H9 (cell line): ENCODE data around the gene LRRC23. TPM values are rescaled to one million over a fixed set of nuclear protein-coding genes. Genes with fewer than 3 reads are reported as not detected.
A peak's percentile ranks its signal among the peaks of the same experiment; 100 is the strongest.

ENCODE experiments used
- DNase-seq: peaks from one replicate; pipeline ENCODE4 v3.0.0-alpha.2; 2017
- H2AFZ ChIP-seq: one replicate; pipeline ENCODE4 v1.6.1; 2013; ENCODE audit warnings: mild to moderate bottlenecking, low read length, control low read depth, moderate library complexity
- H2AK5ac ChIP-seq: 2 replicates; pipeline ENCODE4 v1.6.1; 2013; ENCODE audit warnings: low read length, control low read depth, mixed read lengths; ENCODE audit not compliant: insufficient read length
- H2BK120ac ChIP-seq: one replicate; pipeline ENCODE4 v1.6.1; 2013; ENCODE audit warnings: low read depth, mild to moderate bottlenecking, low read length, control low read depth, inconsistent platforms; ENCODE audit not compliant: poor library complexity, severe bottlenecking
- H2BK12ac ChIP-seq: 2 replicates; pipeline ENCODE4 v1.6.1; 2013; ENCODE audit warnings: low read length, control low read depth, mixed read lengths, low read depth; ENCODE audit not compliant: insufficient read length
- H2BK15ac ChIP-seq: 2 replicates; pipeline ENCODE4 v1.6.1; 2013; ENCODE audit warnings: low read depth, low read length, control low read depth
- H2BK20ac ChIP-seq: one replicate; pipeline ENCODE4 v1.6.1; 2013; ENCODE audit warnings: low read depth, mild to moderate bottlenecking, low read length, control low read depth, inconsistent platforms; ENCODE audit not compliant: poor library complexity, severe bottlenecking
- H2BK5ac ChIP-seq: 2 replicates; pipeline ENCODE4 v1.6.1; 2013; ENCODE audit warnings: low read length, control low read depth, mixed read lengths; ENCODE audit not compliant: insufficient read length
- H3K14ac ChIP-seq: 2 replicates; pipeline ENCODE4 v1.6.1; 2013; ENCODE audit warnings: low read length, control low read depth; ENCODE audit not compliant: insufficient read depth
- H3K18ac ChIP-seq: 2 replicates; pipeline ENCODE4 v1.6.1; 2013; ENCODE audit warnings: low read depth, mild to moderate bottlenecking, mixed read lengths, low read length, control low read depth; ENCODE audit not compliant: insufficient read length
- H3K23ac ChIP-seq: 2 replicates; pipeline ENCODE4 v1.6.1; 2013; ENCODE audit warnings: low read length, control low read depth, mixed read lengths, low read depth; ENCODE audit not compliant: insufficient read length
- H3K23me2 ChIP-seq: 2 replicates; pipeline ENCODE4 v1.6.1; 2013; ENCODE audit warnings: low read depth, mild to moderate bottlenecking, mixed read lengths, low read length, control low read depth; ENCODE audit not compliant: insufficient read length, poor library complexity, severe bottlenecking
- H3K27ac ChIP-seq: 2 replicates; pipeline ENCODE4 v1.5.1; 2013; ENCODE audit warnings: low read length, control low read depth, mixed read lengths, low read depth; ENCODE audit not compliant: insufficient read length
- H3K27me3 ChIP-seq: 2 replicates; pipeline ENCODE4 v1.6.1; 2013; ENCODE audit warnings: low read length, control low read depth, inconsistent platforms; ENCODE audit not compliant: insufficient read depth
- H3K4ac ChIP-seq: 2 replicates; pipeline ENCODE4 v1.6.1; 2013; ENCODE audit warnings: low read depth, mild to moderate bottlenecking, control low read depth, inconsistent platforms, low read length, moderate library complexity
- H3K4me1 ChIP-seq: 2 replicates; pipeline ENCODE4 v1.6.1; 2013; ENCODE audit warnings: low read length, control low read depth, inconsistent platforms; ENCODE audit not compliant: insufficient read depth
- H3K4me2 ChIP-seq: 2 replicates; pipeline ENCODE4 v1.6.1; 2013; ENCODE audit warnings: low read length, control low read depth, mixed read lengths; ENCODE audit not compliant: insufficient read length, insufficient read depth
- H3K56ac ChIP-seq: 2 replicates; pipeline ENCODE4 v1.6.1; 2013; ENCODE audit warnings: low read depth, mild to moderate bottlenecking, mixed read lengths, low read length, control low read depth; ENCODE audit not compliant: insufficient read length
- H3K79me1 ChIP-seq: 2 replicates; pipeline ENCODE4 v1.6.1; 2013; ENCODE audit warnings: low read depth, mild to moderate bottlenecking, moderate library complexity, low read length, control low read depth, inconsistent platforms; ENCODE audit not compliant: insufficient read depth, poor library complexity, severe bottlenecking
- H3K79me2 ChIP-seq: 2 replicates; pipeline ENCODE4 v1.6.1; 2013; ENCODE audit warnings: low read length, control low read depth, inconsistent platforms; ENCODE audit not compliant: insufficient read depth
- H3K9ac ChIP-seq: 2 replicates; pipeline ENCODE4 v1.6.1; 2013; ENCODE audit warnings: low read length, control low read depth, mixed read lengths; ENCODE audit not compliant: insufficient read length; ENCODE audit errors: extremely low read depth
- H3K9me3 ChIP-seq: one replicate; pipeline ENCODE4 v1.6.1; 2013; ENCODE audit warnings: low read depth, low read length, inconsistent platforms; ENCODE audit not compliant: control insufficient read depth
- H3T11ph ChIP-seq: one replicate; pipeline ENCODE4 v1.6.1; 2013; ENCODE audit warnings: mild to moderate bottlenecking, low read length, control low read depth, inconsistent platforms
- H4K20me1 ChIP-seq: one replicate; pipeline ENCODE4 v1.6.1; 2013; ENCODE audit not compliant: control insufficient read depth, insufficient read length, insufficient read depth
- H4K5ac ChIP-seq: 2 replicates; pipeline ENCODE4 v1.6.1; 2013; ENCODE audit warnings: low read depth, mild to moderate bottlenecking, mixed read lengths, low read length, control low read depth; ENCODE audit not compliant: insufficient read length
- H4K8ac ChIP-seq: replicated peaks from 2 replicates; pipeline ENCODE4 v1.6.1; 2013; ENCODE audit warnings: low read length, control low read depth, mixed read lengths, low read depth; ENCODE audit not compliant: insufficient read length
- H4K91ac ChIP-seq: 2 replicates; pipeline ENCODE4 v1.6.1; 2013; ENCODE audit warnings: low read depth, mild to moderate bottlenecking, moderate library complexity, mixed read lengths, low read length, control low read depth; ENCODE audit not compliant: insufficient read length
- H3K27ac Mint-ChIP-seq, 3 experiments: 2 replicates in 2 of 3; 3 replicates in 1 of 3; pipeline ENCODE4 v1.8.0; 2020 to 2021; ENCODE audit warnings: mixed read lengths in 3 of 3, mild to moderate bottlenecking in 1 of 3, moderate library complexity in 1 of 3
- H3K27me3 Mint-ChIP-seq: 2 replicates; pipeline ENCODE4 v1.8.0; 2021; ENCODE audit warnings: low read depth, mild to moderate bottlenecking, moderate library complexity, mixed read lengths
- H3K36me3 Mint-ChIP-seq, 3 experiments: 2 replicates in 2 of 3; 3 replicates in 1 of 3; pipeline ENCODE4 v1.8.0; 2020 to 2021; ENCODE audit warnings: low read depth in 3 of 3, mixed read lengths in 3 of 3; ENCODE audit not compliant: insufficient read depth in 1 of 3
- H3K4me1 Mint-ChIP-seq, 2 experiments: 2 replicates each; pipeline ENCODE4 v1.8.0; 2020; ENCODE audit warnings: mixed read lengths in 2 of 2
- H3K4me3 Mint-ChIP-seq, 2 experiments: 2 replicates in 1 of 2; 3 replicates in 1 of 2; pipeline ENCODE4 v1.8.0; 2020 to 2021; ENCODE audit warnings: mild to moderate bottlenecking in 2 of 2, mixed read lengths in 2 of 2, moderate library complexity in 1 of 2
- H3K9me3 Mint-ChIP-seq, 2 experiments: 2 replicates in 1 of 2; 3 replicates in 1 of 2; pipeline ENCODE4 v1.8.0; 2020; ENCODE audit warnings: mild to moderate bottlenecking in 2 of 2, mixed read lengths in 2 of 2, moderate library complexity in 1 of 2
- WGBS: extraction: QIAGEN DNeasy Blood & Tissue Kit; methylation state at CpG from one replicate; pipeline ENCODE4 v1.1.7; 2013; ENCODE audit warnings: missing lambda C conversion rate, low lambda C conversion rate, mixed read lengths; ENCODE audit not compliant: insufficient read length; ENCODE audit errors: extremely low coverage; 5-methylcytosine and 5-hydroxymethylcytosine counted together
- total RNA-seq: library from RNA; stranded (reverse); gene quantifications from 2 replicates; pipeline ENCODE4 v1.2.1, GENCODE V29; 2021
- TF ChIP-seq, protein P1 (sequence below): fragments of 200-600 bp; sonication (generic); conservative IDR thresholded peaks from 3 replicates; pipeline ENCODE4 v1.8.0; 2021; ENCODE audit warnings: antibody characterized with exemption, mild to moderate bottlenecking

The LRRC23 gene
- total RNA-seq, 1 experiment from 2014 or later, result 2.1 TPM

DNA sequence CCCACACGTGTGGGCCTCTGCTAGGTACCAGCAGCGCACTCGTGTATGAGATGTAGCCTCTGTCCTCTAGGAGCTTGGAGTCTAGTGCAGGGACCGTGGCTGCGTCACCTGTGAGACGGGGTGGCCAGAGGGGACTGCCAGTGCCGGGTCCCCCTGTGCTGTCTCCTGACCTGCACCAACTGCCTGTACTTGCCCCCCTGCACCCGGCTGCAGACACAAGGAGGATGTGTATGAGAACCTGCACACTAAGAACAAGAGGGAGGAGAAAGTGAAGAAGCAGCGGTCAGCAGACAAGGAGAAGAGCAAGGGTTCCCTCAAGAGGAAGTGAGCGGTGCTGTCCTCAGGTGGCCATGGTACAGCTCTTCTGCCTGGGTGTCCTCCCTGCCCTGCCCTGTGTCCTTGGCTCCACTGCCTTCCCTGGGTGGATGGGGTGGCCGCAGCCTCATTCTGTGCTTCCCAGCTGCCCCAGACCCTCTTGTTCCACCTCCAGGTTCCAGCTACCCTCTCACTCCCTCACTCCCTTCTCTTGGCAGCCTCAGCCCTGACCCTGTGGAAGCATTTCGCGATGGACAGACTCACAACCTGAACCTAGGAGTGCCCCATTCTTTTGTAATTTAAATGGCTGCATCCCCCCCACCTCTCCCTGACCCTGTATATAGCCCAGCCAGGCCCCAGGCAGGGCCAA lies 56.1 kb downstream of the LRRC23 start:
- H2BK12ac ChIP-seq, result no peak overlapping the region
- H2BK15ac ChIP-seq, result no peak overlapping the region
- H2BK5ac ChIP-seq, result no peak overlapping the region
- H3K4me2 ChIP-seq, result no peak overlapping the region
- H4K5ac ChIP-seq, result no peak overlapping the region
- peaks cover 6% of the 10 kb centered on the region; the same call in 1 of the 2 replicates for H3K4me1 ChIP-seq
- no peak overlapping the region for H2BK120ac ChIP-seq
- H3K9ac ChIP-seq, result no peak overlapping the region
- Mint-ChIP-seq H3K27me3 (no peaks in the 10 kb centered on the region; the same call in 1 of the 2 replicates), H3K4me1 (peaks cover 43 to 59% of the 10 kb centered on the region in 2 experiments), H3K9me3 (no peaks in the 10 kb centered on the region), H3K4me3 (peak overlapping the region in 1 of 2 experiments; percentile 82; a peak in 1 of 5 replicates), H3K27ac (peak overlapping the region; percentile 67 to 99 (median 98); a peak in 5 of 7 replicates), H3K36me3 (peaks cover 7 to 23% (median 8%) of the 10 kb centered on the region in 3 experiments; a peak in 6 of 7 replicates)
- H2AK5ac ChIP-seq, result no peak overlapping the region
- H2AFZ ChIP-seq, result no peak overlapping the region
- H3K23ac ChIP-seq, result no peak overlapping the region
- no peaks in the 10 kb centered on the region for H3K27me3 ChIP-seq
- H4K20me1 ChIP-seq, result peaks cover 2% of the 10 kb centered on the region
- no peaks in the 10 kb centered on the region for H3K79me1 ChIP-seq
- H3K79me2 ChIP-seq, result no peaks in the 10 kb centered on the region; the same call in 1 of the 2 replicates
- H3K56ac ChIP-seq, result no peak overlapping the region
- no peak overlapping the region; the same call in 1 of the 2 replicates for H3K14ac ChIP-seq
- DNase-seq, result no peak
- no peak overlapping the region for H3K4ac ChIP-seq
- no CpG with 5 or more reads among the region's 13 CpGs for WGBS
- no peak overlapping the region for H3K27ac ChIP-seq
- H3K18ac ChIP-seq, result no peak overlapping the region
- H3T11ph ChIP-seq, result no peak overlapping the region
- H3K9me3 ChIP-seq, result no peaks in the 10 kb centered on the region
- TF ChIP-seq, protein P1, sequence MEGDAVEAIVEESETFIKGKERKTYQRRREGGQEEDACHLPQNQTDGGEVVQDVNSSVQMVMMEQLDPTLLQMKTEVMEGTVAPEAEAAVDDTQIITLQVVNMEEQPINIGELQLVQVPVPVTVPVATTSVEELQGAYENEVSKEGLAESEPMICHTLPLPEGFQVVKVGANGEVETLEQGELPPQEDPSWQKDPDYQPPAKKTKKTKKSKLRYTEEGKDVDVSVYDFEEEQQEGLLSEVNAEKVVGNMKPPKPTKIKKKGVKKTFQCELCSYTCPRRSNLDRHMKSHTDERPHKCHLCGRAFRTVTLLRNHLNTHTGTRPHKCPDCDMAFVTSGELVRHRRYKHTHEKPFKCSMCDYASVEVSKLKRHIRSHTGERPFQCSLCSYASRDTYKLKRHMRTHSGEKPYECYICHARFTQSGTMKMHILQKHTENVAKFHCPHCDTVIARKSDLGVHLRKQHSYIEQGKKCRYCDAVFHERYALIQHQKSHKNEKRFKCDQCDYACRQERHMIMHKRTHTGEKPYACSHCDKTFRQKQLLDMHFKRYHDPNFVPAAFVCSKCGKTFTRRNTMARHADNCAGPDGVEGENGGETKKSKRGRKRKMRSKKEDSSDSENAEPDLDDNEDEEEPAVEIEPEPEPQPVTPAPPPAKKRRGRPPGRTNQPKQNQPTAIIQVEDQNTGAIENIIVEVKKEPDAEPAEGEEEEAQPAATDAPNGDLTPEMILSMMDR, result peak; percentile 41; the same call in 2 of the 3 replicates
- peaks cover 17% of the 10 kb centered on the region for H3K23me2 ChIP-seq
- no peak overlapping the region for H2BK20ac ChIP-seq
- H4K8ac ChIP-seq, result no peak overlapping the region
- peak overlapping the region; percentile 11 for H4K91ac ChIP-seq
